RWPE2 (cell line): ENCODE results near the gene ACAN.

Experiments
- ATAC-seq: fragments of 200-7000 bp; cut with Tn5 transposase; 3 replicates; pipeline ENCODE4 v1.9.1; 2021; ENCODE audit warnings: low read depth
- DNase-seq: peaks from one replicate; pipeline ENCODE4 v3.0.0-alpha.2; 2020; ENCODE audit warnings: low spot score
- H3K27ac ChIP-seq: fragments of 450-650 bp; 2 replicates; pipeline ENCODE4 v1.5.1; 2017; ENCODE audit warnings: mild to moderate bottlenecking; ENCODE audit not compliant: poor library complexity, severe bottlenecking
- H3K27me3 ChIP-seq: fragments of 250-450 bp; sonication (Bioruptor Pico); 2 replicates; pipeline ENCODE4 v1.5.1; 2021; ENCODE audit warnings: mild to moderate bottlenecking, moderate library complexity; ENCODE audit not compliant: insufficient read depth, poor library complexity, severe bottlenecking
- H3K36me3 ChIP-seq: fragments of 250-450 bp; sonication (Bioruptor Pico); 2 replicates; pipeline ENCODE4 v1.5.1; 2020; ENCODE audit warnings: low read depth, mild to moderate bottlenecking, moderate library complexity
- H3K4me1 ChIP-seq: fragments of 250-450 bp; sonication (Bioruptor Pico); 2 replicates; pipeline ENCODE4 v1.5.1; 2021; ENCODE audit warnings: mild to moderate bottlenecking, moderate library complexity; ENCODE audit not compliant: insufficient read depth, poor library complexity, severe bottlenecking
- H3K4me3 ChIP-seq: fragments of 250-450 bp; sonication (Bioruptor Pico); 2 replicates; pipeline ENCODE4 v1.5.1; 2021; ENCODE audit warnings: mild to moderate bottlenecking, moderate library complexity; ENCODE audit not compliant: severe bottlenecking
- H3K9me3 ChIP-seq: fragments of 250-450 bp; sonication (Bioruptor Pico); 2 replicates; pipeline ENCODE4 v1.5.1; 2021; ENCODE audit warnings: mild to moderate bottlenecking, moderate library complexity; ENCODE audit not compliant: severe bottlenecking
- TF ChIP-seq, protein P1 (sequence below): fragments of 450-650 bp; IDR thresholded peaks from one replicate; pipeline ENCODE4 v1.5.1; 2017; ENCODE audit warnings: mild to moderate bottlenecking, moderate library complexity; ENCODE audit not compliant: poor library complexity, severe bottlenecking

The ACAN gene

DNA sequence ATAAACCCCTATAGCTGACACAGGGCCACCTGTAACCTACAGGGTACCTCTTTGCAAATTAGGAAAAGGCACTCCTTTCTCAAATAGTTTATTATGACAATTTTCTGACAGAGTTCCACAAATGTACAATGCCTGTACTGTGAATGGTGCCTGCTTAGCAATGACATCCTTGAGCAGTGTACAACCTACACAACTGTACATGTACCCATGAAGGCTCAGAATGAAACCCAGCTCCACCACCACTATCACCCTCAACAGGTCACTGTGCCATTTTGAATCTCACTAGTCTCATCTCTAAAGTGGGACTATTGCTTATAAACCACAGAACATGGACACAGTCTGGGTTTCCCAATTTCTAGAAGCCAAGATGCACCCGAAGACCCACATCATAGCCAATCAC lies 102.9 kb downstream of the ACAN start:
- TF ChIP-seq, protein P1, sequence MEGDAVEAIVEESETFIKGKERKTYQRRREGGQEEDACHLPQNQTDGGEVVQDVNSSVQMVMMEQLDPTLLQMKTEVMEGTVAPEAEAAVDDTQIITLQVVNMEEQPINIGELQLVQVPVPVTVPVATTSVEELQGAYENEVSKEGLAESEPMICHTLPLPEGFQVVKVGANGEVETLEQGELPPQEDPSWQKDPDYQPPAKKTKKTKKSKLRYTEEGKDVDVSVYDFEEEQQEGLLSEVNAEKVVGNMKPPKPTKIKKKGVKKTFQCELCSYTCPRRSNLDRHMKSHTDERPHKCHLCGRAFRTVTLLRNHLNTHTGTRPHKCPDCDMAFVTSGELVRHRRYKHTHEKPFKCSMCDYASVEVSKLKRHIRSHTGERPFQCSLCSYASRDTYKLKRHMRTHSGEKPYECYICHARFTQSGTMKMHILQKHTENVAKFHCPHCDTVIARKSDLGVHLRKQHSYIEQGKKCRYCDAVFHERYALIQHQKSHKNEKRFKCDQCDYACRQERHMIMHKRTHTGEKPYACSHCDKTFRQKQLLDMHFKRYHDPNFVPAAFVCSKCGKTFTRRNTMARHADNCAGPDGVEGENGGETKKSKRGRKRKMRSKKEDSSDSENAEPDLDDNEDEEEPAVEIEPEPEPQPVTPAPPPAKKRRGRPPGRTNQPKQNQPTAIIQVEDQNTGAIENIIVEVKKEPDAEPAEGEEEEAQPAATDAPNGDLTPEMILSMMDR = no peak
- Histone ChIP-seq H3K27ac (no peak overlapping the region), H3K4me3 (no peak overlapping the region), H3K4me1 (no peaks in the 10 kb centered on the region), H3K36me3 (peaks cover 79% of the 10 kb centered on the region), H3K9me3 (no peaks in the 10 kb centered on the region), H3K27me3 (no peaks in the 10 kb centered on the region)
- ATAC-seq (no peak), DNase-seq (no peak)

DNA sequence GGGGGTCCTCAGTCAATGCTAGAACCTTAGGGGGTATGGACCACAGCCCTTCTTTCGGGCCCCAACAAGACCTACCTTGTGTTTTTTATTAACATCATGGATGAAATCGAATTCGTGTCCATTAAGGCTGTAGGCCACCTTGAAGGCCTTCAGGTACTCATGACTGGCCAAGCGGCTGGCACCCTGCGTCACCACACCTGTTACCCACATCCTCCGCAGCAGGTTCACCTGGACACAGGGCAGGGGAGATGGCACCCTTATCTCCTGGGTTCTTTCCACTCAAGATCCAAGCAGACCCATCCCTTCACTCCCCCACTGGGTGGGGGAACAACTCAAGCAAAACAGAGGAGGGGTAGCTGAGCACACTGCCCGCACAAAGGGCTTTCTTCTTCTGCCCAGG lies 103.3 kb downstream of the ACAN start:
- TF ChIP-seq, protein P1 = no peak
- Histone ChIP-seq H3K4me1 (peaks cover 4% of the 10 kb centered on the region), H3K27ac (no peak overlapping the region), H3K27me3 (no peaks in the 10 kb centered on the region), H3K9me3 (no peaks in the 10 kb centered on the region), H3K4me3 (no peak overlapping the region), H3K36me3 (peaks cover 77% of the 10 kb centered on the region)
- DNase-seq (no peak), ATAC-seq (no peak)

DNA sequence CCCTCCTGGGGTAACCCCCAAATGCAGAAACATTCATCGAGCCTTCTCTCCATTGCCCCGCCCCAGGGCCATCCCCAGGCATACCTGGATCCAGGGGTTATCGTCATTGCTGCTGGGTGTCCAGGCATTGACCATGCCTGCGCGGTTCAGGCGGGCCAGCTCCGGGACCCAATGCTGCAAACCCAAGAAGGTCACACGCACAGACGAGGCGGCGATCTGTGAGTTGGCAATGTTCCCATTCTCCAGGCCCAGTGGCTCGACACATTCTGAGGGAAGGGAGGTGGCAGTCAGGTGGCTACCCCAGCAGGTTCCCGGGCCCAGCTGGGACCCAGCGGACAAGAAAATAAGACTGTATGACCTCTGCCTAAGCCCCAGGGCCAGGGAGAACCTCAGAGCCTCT lies 103.9 kb downstream of the ACAN start:
- H3K36me3 ChIP-seq = peaks cover 72% of the 10 kb centered on the region
- DNase-seq (no peak), ATAC-seq (no peak)
- peaks cover 9% of the 10 kb centered on the region for H3K4me1 ChIP-seq
- H3K4me3 ChIP-seq = no peak overlapping the region
- H3K27ac ChIP-seq = no peak overlapping the region
- TF ChIP-seq, protein P1 = no peak
- H3K27me3 ChIP-seq = no peaks in the 10 kb centered on the region
- H3K9me3 ChIP-seq = no peaks in the 10 kb centered on the region

DNA sequence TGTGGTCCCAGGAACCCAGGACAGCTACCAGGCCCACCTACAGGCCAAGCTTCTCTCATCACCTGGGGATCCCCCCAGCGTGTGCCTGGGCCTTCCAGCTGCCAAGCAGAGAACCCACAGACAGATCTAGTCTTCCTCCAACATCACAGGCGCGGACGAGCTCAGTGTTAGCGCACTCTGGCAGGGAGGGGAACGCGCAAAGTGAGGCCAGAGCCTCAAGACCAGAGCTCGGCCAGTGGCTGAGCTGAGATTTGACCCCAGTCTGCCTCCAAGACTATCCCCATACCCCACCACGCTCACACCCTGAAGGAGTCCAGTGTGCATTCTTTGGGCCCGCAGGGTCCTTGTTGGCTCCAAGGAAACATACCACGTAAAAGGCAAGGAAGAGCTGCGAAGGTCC lies 104.9 kb downstream of the ACAN start:
- Histone ChIP-seq H3K27ac (no peak overlapping the region), H3K4me1 (peaks cover 9% of the 10 kb centered on the region), H3K4me3 (no peak overlapping the region), H3K27me3 (no peaks in the 10 kb centered on the region), H3K36me3 (peaks cover 62% of the 10 kb centered on the region), H3K9me3 (no peaks in the 10 kb centered on the region)
- DNase-seq (no peak), ATAC-seq (no peak)
- TF ChIP-seq, protein P1 = no peak

DNA sequence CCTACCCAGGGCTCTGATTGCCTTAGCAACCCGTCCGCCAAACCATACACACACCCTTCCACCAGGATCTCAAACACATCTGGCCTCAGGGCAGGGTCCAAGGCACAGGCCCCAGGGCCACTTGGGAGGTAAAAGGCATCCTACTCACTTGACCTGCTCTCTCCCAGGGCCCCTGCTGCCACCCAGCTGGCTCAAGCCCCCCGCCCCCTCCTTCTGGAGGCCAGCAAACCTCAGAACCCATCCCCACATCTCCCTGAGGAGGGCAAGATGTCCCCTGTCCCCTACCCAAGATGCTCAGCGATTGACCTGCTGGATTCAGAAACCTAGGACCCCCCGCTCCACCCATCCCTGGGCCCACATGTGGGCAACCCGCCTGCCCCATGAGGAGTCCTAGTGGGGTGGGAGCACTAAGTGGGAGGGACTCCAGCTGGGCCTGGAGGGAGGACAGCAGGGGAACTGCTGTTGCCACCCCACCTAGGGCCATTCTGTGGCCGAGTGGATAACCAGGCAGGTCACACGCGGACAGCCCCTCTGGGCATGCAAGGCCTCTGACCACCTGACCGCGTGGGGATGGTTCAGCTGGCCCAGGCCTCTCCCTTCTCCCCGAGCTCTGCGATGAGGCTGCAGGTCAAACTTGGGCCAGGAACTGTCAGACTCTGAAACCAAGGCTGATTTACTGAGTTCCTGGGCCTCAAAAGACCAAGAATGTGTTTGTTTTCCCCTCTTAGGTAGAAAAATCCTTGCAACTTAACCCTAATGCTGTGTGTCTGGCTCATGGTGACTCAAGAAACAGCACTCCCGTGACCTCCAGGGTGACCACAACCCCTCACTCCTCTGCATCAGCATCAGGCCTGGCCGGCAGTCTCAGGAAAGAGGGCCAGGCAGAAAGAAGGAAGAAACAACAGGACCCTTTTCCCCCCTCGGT lies 105.7 kb downstream of the ACAN start:
- Histone ChIP-seq H3K27ac (no peak overlapping the region), H3K36me3 (peaks cover 53% of the 10 kb centered on the region), H3K27me3 (no peaks in the 10 kb centered on the region), H3K4me3 (no peak overlapping the region), H3K4me1 (peaks cover 10% of the 10 kb centered on the region), H3K9me3 (no peaks in the 10 kb centered on the region)
- TF ChIP-seq, protein P1 = no peak
- DNase-seq = no peak
- ATAC-seq = no peak
